HG03060 (cell line): ENCODE results near the gene SLC25A33.

Experiments
- ATAC-seq: cut with Tn5 transposase; IDR thresholded peaks from one replicate; pipeline ENCODE4 v1.9.1; 2021; ENCODE audit warnings: low read depth, moderate number of reproducible peaks; ENCODE audit not compliant: unreplicated experiment

SLC25A33 gene

DNA sequence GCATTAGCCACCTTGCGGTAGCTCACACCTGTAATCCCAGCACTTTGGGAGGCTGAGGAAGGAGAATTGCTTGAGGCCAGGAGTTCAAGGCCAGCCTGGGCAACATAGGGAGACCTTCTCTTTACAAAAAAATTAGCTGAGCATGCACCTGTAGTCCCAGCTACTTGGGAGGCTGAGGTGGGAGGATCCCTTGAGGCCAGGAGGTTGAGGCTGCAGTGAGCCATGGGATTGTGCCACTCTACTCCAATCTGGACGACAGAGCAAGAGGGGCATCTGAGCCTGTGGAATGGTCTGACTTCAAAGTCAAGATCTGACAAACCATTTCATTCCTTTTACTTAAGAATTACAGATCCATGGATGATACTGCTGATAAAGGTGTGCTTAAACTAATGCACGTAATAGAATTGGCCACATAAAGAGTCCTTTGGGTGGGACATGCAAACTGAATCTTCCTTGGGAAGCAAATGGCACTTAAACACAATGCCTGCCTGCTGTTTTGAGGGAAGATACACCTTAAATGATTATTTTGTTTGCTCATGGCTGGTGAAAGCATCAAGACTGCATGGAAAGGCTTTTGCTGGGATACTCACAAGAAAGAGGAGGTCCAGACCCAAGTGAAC, 47.0 kb downstream of the SLC25A33 start:
- no peak for ATAC-seq

DNA sequence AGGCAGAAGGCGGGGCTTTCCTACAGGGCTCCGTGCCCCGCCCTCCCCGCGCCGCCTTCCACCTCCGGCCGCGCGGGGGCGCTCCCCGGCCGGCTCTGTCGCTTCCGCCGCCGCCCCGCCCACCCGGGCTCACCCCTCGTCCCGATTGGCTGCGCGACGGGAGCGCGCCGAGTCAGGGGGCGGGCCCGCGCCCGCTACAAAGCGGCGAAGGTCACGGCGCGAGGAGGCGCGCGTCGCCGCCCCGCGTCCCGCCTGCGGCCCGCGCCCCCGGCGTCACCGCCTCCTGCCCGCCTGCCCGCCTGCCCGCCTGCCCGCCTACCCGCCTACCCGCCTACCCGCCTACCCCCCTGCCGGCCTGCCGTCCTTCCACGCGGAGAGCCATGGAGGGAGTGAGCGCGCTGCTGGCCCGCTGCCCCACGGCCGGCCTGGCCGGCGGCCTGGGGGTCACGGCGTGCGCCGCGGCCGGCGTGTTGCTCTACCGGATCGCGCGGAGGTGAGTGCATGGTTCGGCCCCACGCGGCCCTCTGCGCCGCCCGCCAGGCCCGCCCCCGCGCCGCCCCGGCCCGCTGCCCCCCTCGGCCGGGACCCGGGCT, 49.4 kb downstream of the SLC25A33 start, which contains the start of gene TMEM201:
TMEM201 (plus strand) TSS at position 361 of the 593 bp plus-strand sequence; CDS start at position 381, 20 bp downstream.
- peak; percentile 20 for ATAC-seq

DNA sequence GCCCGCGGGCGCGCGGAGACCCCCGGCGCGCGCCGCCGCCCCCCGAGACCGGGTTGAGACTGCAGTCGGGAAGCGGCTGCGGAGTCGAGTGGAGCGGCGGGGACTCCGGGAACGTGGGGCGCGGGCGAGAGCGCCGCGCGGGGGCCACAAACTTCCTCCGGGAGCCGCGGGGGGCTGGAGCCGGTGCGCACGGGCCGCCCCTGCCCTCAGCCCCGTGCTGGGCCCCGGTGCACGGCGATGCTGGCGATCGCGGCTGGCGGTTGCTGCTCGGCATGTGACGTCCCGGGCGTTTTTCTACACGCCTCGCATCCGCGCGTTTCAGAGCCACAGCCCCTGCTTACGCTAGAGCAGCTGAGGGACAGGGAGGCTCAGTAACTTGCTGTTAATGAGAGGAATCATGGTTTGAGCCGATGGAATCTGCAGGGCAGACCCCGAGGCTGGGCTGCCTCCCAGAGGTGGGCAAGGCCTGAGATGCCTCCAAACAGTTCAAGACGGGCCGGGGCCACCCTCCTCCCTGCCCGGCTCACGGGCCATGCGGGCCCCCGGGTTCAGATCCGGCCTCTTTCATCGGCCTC, 50.0 kb downstream of the SLC25A33 start:
- peak; percentile 18 for ATAC-seq

DNA sequence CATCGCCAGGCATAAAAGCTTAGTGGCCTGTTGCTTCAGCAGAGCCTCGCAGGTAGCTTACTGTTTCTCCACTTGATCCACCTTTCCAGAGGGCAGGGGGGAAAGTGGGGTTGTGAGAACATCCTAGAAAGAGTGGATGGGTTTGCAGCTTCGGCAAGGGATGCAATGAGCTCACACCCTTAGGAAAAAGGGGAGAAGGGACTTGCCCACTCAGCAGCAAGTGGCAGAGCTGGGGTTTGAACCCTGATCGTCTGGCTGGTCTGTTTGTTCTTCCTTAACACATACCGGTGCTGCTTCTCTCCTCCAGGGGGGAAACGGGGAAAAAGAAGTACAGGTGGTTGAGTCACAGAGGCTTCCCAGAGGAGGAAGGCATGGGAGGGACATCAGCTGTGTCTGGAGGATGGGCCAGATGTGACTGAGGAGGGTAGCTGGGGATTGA, 50.5 kb downstream of the SLC25A33 start:
- no peak for ATAC-seq

DNA sequence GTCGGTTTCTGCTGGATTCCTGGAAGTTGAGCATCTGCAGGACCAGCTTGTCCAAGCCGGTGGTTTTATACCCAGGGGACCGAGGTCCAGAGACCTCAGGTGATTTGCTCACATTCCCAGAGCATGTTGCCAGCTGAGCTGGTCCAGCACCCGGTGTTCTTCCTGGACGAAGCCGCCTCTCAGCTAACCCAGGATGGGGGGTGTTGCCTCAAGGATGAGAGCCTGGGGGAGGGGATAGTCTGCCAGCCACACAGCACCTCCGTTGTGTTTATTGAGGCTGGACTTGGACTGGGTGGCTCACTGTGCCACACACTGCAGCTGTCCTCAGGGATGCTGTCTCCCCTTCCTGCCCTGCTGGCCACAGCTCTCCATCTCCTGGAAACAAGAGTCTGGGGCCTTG, 50.9 kb downstream of the SLC25A33 start:
- no peak for ATAC-seq

DNA sequence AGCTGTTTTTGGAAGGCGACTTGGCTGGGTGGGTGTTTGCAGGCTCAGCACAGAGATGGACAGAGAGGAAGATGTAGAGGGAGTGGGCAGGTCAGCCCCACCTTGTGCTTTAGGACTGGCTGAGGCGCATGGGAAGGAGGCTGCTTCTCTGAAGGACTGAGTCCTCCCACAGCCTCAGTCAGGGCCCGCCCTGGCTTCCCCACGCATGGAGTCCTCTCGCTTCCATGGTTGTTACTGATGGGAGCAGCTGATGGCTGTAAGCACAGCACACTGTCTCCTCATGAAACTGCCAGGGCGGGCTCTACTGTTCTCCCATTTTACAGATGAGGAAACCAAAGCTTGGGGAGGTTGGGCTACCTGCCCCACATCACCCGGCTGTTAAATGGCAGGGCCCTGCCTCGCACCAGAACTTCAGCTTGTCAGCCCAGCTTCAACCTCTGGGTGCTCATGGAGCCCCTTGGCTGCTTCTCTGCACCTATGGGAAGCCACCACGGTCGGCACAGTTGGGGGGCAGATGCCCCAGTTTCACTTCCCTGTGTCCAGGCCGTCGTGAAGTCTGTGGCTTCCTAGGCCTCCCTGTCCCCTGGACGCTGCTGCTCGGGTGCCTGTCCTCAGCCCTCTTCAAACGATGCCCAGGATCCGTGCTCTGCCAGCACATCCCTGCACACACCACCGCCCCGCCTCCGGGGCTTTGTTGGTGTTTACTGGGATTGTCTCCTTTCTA, 51.8 kb downstream of the SLC25A33 start:
- no peak for ATAC-seq

DNA sequence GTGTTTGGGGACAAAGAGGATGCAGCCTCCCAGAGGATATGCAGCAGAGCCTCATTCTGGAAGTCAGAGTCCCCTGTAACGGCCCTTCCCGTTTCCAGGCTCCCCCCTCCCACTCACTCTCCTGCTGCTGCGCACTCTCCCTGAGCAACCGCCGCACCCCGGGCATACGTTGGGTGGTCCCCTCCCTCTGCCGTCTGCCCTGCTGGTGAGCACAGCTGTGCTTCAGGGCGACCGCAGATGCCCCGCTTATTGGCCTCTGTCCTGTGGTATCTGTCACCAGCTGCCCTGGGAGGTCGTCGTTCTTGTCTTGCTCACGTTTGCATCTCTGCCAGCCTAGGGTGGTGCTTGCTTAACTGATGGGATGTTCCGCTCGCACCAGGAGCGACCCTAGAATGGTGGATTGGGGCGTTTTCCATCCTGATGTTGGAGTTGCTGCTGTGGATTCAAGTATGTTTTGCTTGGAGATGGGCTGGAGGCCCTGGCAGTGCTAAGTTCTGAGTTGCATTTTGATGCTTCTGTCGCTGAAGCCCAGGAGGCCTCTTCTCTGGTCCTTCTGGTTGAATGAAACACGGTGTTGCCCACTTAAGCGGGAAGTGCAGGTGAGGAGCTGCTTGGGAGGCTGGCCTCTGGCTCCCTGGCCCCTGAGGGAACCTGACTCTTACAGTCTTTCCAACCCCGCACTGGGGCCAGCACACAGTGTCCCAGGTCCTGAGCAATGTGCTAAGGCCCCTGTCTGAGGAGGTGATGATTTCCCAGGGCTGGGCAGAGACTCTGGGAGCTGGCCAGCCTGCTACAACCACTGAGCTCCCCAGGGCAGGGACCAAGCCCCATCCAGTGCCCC, 52.6 kb downstream of the SLC25A33 start:
- no peak for ATAC-seq

DNA sequence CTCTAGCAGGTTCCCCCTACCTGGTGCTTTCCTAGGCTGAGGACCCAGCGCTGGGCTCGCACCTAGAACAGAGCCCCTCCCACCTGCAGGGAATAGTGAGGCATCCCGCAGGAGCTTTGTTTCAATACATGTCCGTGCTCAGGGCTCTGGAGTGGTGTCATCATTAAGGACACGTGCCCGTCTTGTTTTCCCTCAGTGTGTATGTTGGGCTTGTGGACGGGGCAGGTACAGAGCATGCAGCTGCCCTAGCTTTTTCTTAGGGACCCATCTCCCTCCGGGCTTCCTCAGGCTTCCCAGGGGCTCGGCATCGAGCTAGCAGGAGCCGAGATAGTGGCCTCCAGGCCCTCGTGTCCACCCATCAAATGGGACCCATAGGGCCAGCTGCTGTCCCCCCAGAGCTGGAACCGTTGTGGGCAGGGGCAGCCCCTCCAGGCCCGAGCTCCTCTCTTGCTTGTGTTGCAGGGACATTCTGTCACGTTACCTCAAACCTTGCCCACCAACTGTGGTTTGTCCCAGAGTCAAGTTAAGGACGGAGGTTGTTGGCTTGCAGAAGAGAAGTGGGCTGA, 53.3 kb downstream of the SLC25A33 start:
- no peak for ATAC-seq

DNA sequence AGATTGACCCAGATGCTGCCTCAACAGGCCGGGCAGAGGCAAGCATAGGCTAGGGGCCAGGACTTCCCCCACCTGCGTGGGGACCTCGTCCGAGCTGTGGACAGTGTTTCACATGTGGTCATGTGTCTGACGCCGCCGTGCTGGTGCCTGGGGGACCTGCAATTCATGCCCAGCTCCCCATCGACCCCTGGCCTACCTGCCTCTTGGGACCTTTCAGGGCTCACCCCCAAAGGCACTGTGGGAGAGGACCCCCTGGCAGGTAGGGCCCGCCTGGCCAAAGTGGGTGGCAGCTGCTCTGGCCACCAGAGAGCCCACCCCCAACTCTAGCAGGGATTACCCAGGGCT, 53.9 kb downstream of the SLC25A33 start:
- ATAC-seq: no peak

DNA sequence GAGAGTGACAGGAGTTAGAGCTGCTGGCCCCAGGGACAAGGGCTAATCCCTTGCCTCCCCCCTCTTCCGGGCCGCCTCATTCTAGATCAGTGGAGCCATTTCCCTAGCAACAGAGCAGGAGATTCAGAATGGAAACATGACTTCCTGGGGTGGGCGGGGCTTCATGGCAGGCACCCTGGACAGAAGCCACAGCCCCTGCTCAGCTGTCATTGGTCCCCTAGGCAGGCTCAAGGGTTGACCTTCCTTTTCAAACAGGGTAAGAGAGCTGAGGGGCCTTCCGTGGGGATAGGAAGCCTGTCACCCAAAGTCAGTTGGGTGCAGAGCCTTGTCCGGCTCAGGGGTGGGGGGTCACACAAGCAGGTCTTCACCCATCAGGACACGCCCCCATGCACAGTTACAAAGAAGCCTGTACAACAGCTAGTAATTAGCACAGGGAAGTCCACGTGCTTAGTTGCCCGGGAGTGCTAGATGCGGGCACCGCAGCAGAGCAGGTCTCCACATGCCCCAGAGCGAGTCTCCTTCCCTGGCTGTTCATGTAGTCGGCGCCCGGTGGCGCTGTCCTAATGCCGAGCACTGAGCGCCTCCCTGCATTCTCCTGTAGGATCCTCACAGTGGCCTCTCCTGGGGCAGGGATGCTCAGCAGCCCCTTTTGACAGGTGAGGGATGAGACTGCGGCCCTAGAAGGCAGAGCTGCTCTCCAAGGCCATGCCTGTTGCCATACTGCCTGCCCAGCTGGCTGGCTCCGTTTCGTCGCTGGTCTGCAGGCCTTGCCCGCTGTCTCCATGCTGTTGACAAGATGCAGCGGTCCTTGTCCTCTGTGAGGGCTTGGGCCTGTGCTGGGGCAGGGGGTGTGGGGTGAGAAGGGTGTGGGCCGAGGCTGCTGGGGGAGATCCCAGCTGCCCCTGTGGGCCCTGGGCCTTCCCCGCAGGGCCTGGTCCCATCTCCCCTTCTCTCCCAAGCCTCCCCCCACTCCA, 54.5 kb downstream of the SLC25A33 start:
- no peak for ATAC-seq

DNA sequence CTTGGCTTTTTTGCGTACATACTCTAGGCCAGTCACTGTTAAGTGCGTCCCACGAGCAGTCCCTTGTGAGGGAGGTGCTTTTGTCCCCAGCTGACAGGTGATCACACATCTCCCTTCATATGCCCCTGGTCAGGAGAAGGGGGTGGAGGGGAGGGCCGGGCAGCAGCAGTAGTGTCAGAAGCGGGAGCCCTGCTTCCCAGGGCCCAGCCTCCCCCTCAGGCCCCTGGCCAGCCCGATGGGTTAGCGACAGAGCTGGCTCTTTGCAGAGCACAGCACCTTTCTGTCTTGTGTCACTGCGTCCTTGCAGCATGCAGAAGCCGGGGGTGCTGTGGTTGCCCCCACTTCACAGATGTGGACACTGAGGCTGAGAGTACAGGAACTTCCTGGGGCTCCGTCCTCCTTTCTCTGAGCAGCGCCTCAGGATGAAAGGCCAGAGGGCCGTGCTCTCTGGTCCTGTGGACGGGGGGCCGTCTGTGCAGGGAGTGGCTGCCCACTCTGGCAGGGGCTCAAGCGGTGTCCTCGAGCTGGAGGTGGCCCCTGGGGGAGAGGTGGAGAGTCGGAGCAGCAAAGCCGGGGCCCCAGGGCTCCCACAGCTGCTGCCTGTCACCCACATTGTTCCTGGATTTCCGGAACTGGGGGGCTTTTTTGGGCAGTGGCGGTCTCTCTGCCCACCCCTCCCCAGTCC, 55.3 kb downstream of the SLC25A33 start:
- ATAC-seq: no peak

DNA sequence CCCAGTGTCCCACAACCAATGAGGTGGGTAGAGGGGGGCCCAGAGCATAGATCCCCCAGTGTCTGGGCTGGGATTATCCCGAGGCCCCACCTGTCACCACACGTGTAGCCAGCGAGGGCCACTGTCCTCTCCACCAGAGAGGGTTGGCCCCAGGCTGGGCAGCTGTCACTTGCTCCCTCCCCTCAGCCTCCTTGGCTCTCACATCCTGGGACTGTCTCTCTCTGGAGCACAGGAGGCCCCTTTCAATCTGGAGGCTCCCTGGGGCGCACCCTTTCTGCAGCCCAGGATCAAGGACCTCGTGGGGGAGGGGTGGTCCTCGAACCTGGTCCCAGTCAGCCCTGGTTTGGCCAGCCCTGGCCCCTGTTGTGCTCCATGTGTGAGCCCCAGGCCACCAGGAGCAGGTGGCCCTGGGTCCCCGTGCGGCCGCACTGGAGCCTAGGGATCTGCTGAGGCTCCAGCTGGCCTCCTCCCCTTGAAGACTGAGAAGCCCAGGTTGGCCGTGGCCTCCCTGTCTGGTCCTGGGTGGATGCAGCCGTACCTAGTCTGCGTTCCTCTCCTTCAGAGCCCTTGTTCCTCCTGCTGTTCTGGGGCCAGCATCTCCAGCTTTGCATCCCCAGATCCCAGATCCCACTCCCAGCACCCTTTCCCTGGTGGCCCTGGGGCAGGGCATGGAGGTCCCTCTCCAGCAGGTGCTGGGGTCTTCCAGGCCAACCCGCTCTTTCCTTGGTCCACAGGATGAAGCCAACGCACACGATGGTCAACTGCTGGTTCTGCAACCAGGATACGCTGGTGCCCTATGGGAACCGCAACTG, 56.1 kb downstream of the SLC25A33 start:
- no peak for ATAC-seq

DNA sequence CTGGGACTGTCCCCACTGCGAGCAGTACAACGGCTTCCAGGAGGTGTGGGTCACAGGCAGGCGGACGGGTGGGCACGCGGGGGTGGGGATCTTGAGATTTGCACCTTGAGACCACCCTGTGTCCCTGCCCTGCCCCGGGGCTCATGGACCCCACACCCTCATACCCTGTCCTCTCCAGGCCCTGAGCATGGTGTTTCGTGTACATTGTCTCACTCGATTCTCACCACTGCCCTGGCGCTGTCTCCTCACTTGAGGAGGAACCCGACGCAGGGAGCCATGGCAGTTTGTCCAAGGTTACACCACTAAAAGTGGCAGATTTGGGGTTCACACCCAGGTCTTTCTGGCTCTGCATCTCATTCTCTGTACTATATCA, 56.7 kb downstream of the SLC25A33 start:
- ATAC-seq: no peak

DNA sequence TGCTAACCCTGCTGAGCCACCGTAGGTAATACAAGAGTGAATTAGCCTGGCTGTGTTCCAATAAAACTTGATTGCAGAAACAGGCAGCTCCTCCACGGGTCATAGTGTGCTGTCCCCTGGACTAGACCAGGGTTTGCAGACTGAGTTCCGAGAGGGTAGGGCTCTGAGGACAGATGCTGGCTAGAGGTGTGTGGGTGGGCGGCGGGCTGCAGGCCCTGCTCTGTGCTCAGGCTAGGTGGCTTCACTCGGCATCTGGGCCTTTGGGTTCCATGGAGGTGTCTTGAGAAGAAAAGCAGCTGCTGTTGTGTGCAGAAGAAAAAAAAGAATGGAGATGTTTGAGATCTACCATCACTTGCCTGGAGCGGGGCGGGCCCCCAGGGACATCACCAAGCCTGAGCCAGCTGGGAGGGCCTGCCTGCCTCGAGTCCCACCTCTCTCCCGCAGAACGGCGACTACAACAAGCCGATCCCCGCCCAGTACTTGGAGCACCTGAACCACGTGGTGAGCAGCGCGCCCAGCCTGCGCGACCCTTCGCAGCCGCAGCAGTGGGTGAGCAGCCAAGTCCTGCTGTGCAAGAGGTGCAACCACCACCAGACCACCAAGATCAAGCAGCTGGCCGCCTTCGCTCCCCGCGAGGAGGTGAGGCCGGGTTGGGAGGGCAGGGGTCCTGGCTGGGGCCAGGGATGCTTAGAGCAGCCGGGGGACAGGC, 57.3 kb downstream of the SLC25A33 start:
- no peak for ATAC-seq

DNA sequence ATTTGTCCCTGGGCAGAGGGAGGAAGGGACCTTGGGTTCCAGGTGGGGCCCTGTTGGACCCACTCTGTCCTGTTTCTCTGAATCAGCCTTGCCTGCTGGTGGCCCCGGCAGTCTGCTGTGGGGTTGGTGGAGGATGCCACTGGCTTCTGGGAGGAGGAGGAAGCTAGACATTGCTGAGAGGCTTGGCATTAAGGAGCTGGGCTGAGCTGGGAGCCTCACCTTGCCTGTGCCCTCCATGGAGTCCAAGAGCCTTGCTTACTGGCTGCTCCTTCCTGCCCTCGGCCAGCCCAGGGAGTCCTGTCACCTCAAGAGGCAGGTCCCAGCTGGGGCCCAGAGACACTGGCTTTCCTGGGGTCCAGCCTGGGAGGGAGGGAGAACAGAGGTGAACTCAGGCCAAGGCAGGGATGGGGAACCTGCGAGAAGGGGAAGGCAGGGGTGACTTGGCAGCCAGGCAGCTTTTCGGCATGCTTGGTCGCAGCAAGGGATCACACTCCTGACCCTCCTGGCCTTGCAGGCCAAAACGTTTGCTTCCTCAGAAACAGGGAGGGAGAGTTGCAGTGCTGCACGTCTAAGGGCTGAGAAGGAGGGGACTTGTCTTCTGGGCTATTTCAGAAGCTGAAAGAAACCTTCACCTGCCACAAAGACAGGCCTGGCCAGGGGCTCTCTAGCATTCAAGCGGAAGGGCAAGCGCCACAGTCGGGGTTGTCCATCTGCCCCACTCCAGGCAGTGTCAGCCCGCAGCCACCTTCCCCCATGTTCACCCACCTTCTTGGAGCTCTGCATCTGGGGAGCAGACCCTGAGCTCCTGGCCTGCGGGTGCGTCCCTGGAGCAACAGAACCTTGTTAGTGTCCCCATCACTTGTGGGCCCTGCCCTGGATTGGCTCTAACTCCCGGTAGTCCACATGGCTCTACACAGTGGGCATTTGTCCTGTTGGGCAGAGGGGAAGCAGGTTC, 58.4 kb downstream of the SLC25A33 start:
- ATAC-seq: no peak

DNA sequence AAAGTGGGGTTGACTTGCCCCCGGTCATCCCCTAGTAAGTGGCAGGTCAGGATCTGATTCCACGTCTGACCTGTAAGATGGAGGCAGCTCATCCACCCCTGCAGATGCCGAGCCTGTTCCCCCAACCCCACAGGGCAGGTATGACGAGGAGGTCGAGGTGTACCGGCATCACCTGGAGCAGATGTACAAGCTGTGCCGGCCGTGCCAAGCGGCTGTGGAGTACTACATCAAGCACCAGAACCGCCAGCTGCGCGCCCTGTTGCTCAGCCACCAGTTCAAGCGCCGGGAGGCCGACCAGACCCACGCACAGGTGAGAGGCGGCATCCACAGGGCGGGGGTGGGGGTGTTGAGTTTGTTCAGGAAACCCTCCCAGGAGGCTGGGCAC, 59.0 kb downstream of the SLC25A33 start:
- ATAC-seq: no peak
